ENCODE data around the gene SMPDL3A. TPM values are rescaled to one million over a fixed set of nuclear protein-coding genes. Genes with fewer than 3 reads are reported as not detected.

Gene SMPDL3A
- total and polyA plus RNA-seq, 2 donors (not counting 1 experiment from before 2014, with no cell fraction given), result 0.21 to 2.0 TPM

DNA sequence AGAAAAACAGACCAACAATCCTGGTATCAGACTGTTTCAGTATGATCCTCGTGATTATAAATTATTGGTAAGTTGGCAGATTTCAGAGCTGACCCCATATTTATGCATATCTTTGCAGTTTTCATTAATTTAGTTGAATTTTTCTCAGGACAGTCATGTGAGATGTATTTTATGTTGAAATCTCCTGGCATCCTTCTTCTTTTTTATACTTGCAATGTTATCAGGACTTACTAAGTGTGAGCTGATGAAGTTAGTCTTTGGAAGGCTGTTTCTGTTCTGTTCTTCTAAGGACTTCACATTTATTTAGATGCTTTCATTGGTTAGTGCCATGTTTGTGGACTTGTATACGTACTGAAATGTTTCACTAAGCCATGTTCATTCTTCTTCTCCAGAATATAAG lies 17.2 kb downstream of the SMPDL3A start:
- H3K27me3 Mint-ChIP-seq, result no peaks in the 10 kb centered on the region
- H3K9me3 Mint-ChIP-seq (ENCODE audit: insufficient read depth), result no peaks in the 10 kb centered on the region
- no peaks in the 10 kb centered on the region for H3K4me1 Mint-ChIP-seq
- Histone ChIP-seq H3K27me3 (replicated peaks in 1 of 4; ENCODE audit: control extremely low read depth in 1 of 4, control insufficient read depth in 3 of 4, insufficient read depth in 4 of 4, low read length in 3 of 4) (no peaks in the 10 kb centered on the region), H2AFZ (ENCODE audit: insufficient read depth, low read depth, low read length, poor library complexity, severe bottlenecking) (no peak overlapping the region), H3K9me3 (ENCODE audit: control extremely low read depth in 1 of 3, control insufficient read depth in 2 of 3, insufficient read depth in 1 of 3, low read length in 2 of 3) (no peaks in the 10 kb centered on the region), H3K4me2 (replicated peaks; ENCODE audit: low read depth, low read length, poor library complexity, severe bottlenecking) (no peak overlapping the region), H3K9ac (ENCODE audit: low read length) (no peak overlapping the region), H3K79me2 (ENCODE audit: control insufficient read depth, insufficient read depth, low read length) (no peaks in the 10 kb centered on the region), H3K4me1 (ENCODE audit: control insufficient read depth in 2 of 2, insufficient read depth in 2 of 2, low read length in 2 of 2) (no peaks in the 10 kb centered on the region), H3K4me3 (ENCODE audit: control extremely low read depth in 1 of 5, extremely low read depth in 1 of 5, insufficient read depth in 1 of 5, low read depth in 2 of 5, low read length in 4 of 5) (no peak overlapping the region), H4K20me1 (ENCODE audit: control insufficient read depth, insufficient read depth, low read length, poor library complexity, severe bottlenecking) (no peaks in the 10 kb centered on the region), H3K36me3 (replicated peaks in 1 of 2; ENCODE audit: control extremely low read depth in 1 of 2, control insufficient read depth in 1 of 2, extremely low read depth in 1 of 2, insufficient read depth in 2 of 2, low read length in 1 of 2) (no peaks in the 10 kb centered on the region), H3K27ac (ENCODE audit: low read length in 2 of 2) (no peak overlapping the region)
- DNase-seq, result no peak
- intact Hi-C loops (cut with micrococcal nuclease), result no loop called here
- no peak overlapping the region for H3K27ac Mint-ChIP-seq
- ATAC-seq (ENCODE audit: low read depth), result no peak
- ChIA-PET CTCF (no interaction called here), POLR2A (no interaction called here)
- TF ChIP-seq, protein P1, sequence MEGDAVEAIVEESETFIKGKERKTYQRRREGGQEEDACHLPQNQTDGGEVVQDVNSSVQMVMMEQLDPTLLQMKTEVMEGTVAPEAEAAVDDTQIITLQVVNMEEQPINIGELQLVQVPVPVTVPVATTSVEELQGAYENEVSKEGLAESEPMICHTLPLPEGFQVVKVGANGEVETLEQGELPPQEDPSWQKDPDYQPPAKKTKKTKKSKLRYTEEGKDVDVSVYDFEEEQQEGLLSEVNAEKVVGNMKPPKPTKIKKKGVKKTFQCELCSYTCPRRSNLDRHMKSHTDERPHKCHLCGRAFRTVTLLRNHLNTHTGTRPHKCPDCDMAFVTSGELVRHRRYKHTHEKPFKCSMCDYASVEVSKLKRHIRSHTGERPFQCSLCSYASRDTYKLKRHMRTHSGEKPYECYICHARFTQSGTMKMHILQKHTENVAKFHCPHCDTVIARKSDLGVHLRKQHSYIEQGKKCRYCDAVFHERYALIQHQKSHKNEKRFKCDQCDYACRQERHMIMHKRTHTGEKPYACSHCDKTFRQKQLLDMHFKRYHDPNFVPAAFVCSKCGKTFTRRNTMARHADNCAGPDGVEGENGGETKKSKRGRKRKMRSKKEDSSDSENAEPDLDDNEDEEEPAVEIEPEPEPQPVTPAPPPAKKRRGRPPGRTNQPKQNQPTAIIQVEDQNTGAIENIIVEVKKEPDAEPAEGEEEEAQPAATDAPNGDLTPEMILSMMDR (IDR thresholded peaks at IDR 0.05), result no peak
- TF ChIP-seq EZH2 (IDR thresholded peaks at IDR 0.05; ENCODE audit: borderline replicate concordance, insufficient read depth, low read depth, low read length, poor library complexity, severe bottlenecking), result no peak
- WGBS (ENCODE audit: insufficient coverage), result no CpG with 5 or more reads among the region's 2 CpGs
- H3K4me3 Mint-ChIP-seq, result no peak overlapping the region

DNA sequence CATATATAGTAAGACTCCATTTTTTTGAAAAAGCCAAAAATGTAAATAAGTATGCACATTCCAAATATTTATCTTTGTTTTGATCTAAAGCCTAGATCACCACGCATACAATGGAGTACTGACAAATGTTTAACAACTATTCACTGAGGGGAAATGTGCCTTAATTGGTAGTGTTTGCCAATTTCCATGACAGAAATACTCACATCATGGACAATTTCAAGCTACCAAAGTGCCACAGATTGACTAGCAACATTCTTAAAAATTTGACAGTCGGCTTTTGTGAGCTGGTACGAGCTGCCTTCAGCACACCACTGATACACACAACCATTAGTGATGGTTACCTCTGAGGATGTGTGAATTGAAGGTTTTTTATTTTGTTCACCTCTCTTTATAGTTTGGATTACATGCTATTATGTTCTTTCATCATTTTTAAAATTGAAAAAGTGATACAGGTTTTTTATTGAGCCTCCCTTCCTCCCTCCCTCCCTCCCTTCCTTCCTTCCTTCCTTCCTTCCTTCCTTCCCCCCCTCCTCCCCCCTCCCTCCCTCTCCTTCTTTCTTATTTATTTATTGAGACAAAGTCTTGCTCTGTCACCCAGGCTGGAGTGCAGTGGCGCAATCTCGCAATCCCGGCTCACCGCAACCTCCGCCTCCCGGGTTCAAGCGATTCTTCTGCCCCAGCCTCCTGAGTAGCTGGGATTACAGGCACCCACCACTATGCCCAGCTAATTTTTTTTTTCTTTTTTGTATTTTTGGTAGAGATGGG lies 19.2 kb downstream of the SMPDL3A start:
- H4K20me1 ChIP-seq (ENCODE audit: control insufficient read depth, insufficient read depth, low read length, poor library complexity, severe bottlenecking), result no peaks in the 10 kb centered on the region
- TF ChIP-seq, protein P1 (IDR thresholded peaks at IDR 0.05), result no peak
- no peak for TF ChIP-seq EZH2 (IDR thresholded peaks at IDR 0.05; ENCODE audit: borderline replicate concordance, insufficient read depth, low read depth, low read length, poor library complexity, severe bottlenecking)
- no peak overlapping the region for H3K4me3 Mint-ChIP-seq
- H3K79me2 ChIP-seq (ENCODE audit: control insufficient read depth, insufficient read depth, low read length), result no peaks in the 10 kb centered on the region
- intact Hi-C loops (cut with micrococcal nuclease), result no loop called here
- H3K4me3 ChIP-seq (ENCODE audit: control extremely low read depth in 1 of 5, extremely low read depth in 1 of 5, insufficient read depth in 1 of 5, low read depth in 2 of 5, low read length in 4 of 5), result no peak overlapping the region
- ATAC-seq (ENCODE audit: low read depth) (no peak), DNase-seq (no peak)
- H3K4me2 ChIP-seq (replicated peaks; ENCODE audit: low read depth, low read length, poor library complexity, severe bottlenecking), result no peak overlapping the region
- no peaks in the 10 kb centered on the region for H3K4me1 ChIP-seq (ENCODE audit: control insufficient read depth in 2 of 2, insufficient read depth in 2 of 2, low read length in 2 of 2)
- H3K9me3 Mint-ChIP-seq (ENCODE audit: insufficient read depth), result no peaks in the 10 kb centered on the region
- no peaks in the 10 kb centered on the region for H3K9me3 ChIP-seq (ENCODE audit: control extremely low read depth in 1 of 3, control insufficient read depth in 2 of 3, insufficient read depth in 1 of 3, low read length in 2 of 3)
- H2AFZ ChIP-seq (ENCODE audit: insufficient read depth, low read depth, low read length, poor library complexity, severe bottlenecking), result no peak overlapping the region
- no peak overlapping the region for H3K9ac ChIP-seq (ENCODE audit: low read length)
- no peaks in the 10 kb centered on the region for H3K27me3 ChIP-seq (replicated peaks in 1 of 4; ENCODE audit: control extremely low read depth in 1 of 4, control insufficient read depth in 3 of 4, insufficient read depth in 4 of 4, low read length in 3 of 4)
- no peaks in the 10 kb centered on the region for H3K36me3 ChIP-seq (replicated peaks in 1 of 2; ENCODE audit: control extremely low read depth in 1 of 2, control insufficient read depth in 1 of 2, extremely low read depth in 1 of 2, insufficient read depth in 2 of 2, low read length in 1 of 2)
- H3K27me3 Mint-ChIP-seq, result no peaks in the 10 kb centered on the region
- no peak overlapping the region for H3K27ac Mint-ChIP-seq
- no peaks in the 10 kb centered on the region for H3K4me1 Mint-ChIP-seq
- ChIA-PET CTCF (no interaction called here), POLR2A (no interaction called here)
- H3K27ac ChIP-seq (ENCODE audit: low read length in 2 of 2), result no peak overlapping the region
- no CpG with 5 or more reads among the region's 10 CpGs for WGBS (ENCODE audit: insufficient coverage)

Measured in B cell (primary cell).